CD4-positive, alpha-beta T cell treated with Interleukin-15 for 4 hours (primary cell): ENCODE measurements around the gene NMUR1.

Source experiments
- DNase-seq: peaks from one replicate; pipeline ENCODE4 v3.0.0-alpha.2; 2020; ENCODE audit warnings: low spot score

Gene NMUR1

DNA sequence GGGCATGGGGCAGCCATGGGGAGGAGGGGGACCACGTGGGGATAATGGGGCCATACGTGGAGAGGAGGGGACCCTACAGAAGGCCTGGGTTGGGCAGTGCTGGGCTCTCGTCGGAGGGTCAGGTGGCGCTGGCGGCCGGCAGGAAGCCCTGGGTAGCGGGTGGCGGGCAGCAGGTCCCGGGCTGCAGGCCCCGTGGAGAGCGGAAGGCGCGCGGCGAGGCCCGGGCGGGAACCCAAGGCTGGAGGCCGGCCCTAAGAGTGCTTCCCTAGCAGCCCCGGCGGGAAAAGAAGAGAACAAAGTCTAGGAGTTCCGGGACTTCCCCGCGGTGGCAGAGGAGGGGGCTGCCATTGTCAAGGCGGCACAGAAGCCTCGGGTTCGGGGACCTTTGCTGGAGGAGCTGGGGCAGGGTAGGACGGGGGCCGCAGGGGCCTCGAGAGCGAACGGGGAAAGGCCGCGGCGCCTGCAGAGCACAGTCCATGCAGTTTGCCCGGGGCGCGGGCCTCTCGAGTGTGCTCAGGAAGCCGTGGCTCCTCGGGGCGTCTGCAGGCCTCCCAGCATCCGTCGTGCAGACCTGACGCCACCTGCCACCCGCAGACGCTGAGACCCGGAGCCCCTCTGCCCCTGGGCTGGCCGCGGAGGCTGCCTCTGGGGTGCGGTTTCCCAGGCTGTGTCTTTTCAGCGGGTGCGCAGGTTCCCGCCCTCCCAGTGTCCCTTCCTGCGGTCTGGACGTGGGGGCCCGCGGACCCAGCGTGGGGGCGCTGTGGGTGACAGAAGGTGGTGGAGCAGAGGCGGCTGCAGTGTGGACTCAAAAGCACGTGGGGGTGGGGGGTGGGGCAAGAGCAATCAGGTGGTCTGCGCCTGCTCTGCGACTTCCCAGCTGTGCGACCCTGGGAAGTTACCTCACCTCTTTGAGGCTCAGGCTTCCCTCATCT lies 46.6 kb downstream of the NMUR1 start:
- DNase-seq = peak; percentile 20

DNA sequence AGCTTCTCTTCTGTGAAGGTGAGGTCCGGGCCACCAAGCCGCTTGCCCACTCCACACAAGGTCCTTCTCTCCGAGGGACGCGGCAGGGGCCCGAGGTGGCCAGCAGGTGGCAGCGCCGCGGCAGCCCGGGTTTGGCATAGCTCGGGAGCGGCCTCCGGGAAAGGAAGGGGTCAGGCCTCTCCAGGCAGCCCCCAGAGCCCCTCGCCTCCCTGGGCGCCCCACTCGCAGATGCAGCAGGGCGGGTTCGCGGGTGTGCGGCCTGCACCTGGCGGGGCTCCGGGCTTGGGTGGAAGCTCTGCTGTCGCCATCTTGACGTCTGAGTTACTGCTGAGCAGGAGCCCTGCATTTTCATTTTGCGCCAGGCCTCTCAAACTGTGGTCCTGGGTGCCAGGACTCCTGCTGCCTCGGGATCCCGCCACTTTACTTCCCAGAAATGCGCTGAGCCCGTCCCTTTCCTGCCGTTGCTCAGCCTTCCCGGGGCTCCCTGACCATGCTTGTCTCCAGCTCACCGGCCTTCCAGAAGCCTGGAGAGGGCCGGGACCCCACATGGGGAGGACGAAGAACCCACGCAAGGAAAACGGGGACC lies 47.3 kb downstream of the NMUR1 start:
- peak; percentile 74 for DNase-seq

DNA sequence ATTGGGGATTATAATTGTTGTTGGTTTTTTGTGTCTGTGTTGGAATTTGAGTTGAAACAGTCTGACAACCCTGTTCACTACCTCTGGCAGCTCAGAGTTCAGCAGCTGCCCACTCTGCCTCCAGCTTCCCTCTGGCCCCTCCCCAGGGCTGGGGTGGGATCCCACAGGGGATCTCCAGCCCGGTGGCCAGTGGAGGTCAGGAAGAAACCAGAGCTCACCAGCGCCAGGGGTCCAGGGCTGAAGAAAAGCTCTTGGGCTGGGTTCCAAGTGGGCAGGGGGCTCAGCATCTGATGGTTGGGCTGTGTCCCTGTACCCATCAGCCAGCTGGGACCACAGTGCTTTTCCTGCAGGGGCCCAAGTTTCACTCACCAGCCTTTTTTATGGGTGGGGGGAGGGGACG lies 49.5 kb downstream of the NMUR1 start:
- no peak for DNase-seq

DNA sequence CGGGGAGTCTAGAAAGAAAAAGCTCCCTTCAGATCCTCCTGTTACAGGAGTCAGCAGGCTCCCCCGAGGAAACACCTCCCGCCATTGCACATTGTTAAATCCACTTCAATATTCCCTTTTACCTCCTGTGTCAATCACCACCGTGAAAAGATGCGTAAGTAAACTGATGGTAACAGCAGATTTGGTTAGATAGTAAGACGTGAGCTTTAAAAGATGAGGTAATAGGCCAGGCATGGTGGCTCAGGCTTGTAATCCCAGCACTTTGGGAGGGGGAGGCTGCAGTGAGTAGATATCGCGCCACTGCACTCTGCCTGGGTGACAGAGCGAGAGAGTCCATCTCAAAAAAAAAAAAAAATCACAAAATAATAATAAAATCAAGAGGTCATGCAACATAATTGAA lies 50.8 kb downstream of the NMUR1 start:
- no peak for DNase-seq

DNA sequence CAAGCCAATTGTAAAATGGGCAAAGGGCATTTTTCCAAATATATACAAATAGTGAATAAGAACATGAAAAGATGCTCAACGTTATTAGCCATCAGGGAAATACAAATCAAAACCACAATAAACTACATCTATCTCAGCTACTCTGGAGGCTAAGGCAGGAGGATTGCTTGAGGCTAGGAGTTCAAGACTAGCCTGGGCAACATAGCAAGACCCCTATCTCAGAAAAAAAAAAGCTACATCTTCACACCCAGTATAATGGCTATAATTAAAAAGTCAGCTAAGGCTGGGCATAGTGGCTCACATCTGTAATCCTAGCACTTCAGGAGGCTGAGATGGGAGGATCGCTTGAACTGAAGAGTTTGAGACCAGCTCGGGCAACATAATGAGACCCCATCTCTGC lies 53.3 kb downstream of the NMUR1 start:
- DNase-seq = no peak

DNA sequence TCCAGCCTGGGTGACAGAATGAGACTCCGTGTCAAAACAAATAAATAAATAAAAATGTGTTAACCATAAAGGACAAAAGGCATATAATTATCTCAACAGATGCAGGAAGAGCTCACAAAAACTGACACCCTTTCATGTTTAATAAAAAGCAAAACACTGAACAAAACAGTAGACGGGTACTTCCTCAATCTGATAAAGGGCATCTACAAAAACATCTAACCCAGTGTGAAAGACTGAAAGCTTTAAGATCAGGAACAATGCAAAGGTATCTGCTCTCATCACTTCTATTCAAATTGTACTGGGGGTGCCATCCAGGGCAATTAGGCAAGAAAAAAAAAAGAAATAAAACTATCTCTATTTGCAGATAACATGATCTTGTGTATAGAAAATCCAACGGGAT lies 54.3 kb downstream of the NMUR1 start:
- no peak for DNase-seq
